WTC11 (cell line): Measurements from ENCODE around the gene PGGHG.

Experiments
- CREM ChIP-seq: sonication (generic); formaldehyde crosslinking; IDR thresholded peaks from 2 replicates; pipeline ENCODE4 v1.8.1; 2022; ENCODE audit warnings: mild to moderate bottlenecking, missing genetic modification reagents, moderate library complexity
- TEAD4 ChIP-seq: sonication (generic); formaldehyde crosslinking; IDR thresholded peaks from 2 replicates; pipeline ENCODE4 v1.8.0; 2022; ENCODE audit warnings: mild to moderate bottlenecking, missing genetic modification reagents
- ZNF416 ChIP-seq: fragments of 250-450 bp; sonication (Bioruptor Pico); IDR thresholded peaks from 2 replicates; pipeline ENCODE4 v1.9.0; 2021; ENCODE audit warnings: mild to moderate bottlenecking, inconsistent platforms
- TF ChIP-seq, protein P1 (sequence below): fragments of 200-600 bp; IDR thresholded peaks from 2 replicates; pipeline ENCODE4 v1.8.0; 2022; ENCODE audit warnings: antibody characterized with exemption

DNA sequence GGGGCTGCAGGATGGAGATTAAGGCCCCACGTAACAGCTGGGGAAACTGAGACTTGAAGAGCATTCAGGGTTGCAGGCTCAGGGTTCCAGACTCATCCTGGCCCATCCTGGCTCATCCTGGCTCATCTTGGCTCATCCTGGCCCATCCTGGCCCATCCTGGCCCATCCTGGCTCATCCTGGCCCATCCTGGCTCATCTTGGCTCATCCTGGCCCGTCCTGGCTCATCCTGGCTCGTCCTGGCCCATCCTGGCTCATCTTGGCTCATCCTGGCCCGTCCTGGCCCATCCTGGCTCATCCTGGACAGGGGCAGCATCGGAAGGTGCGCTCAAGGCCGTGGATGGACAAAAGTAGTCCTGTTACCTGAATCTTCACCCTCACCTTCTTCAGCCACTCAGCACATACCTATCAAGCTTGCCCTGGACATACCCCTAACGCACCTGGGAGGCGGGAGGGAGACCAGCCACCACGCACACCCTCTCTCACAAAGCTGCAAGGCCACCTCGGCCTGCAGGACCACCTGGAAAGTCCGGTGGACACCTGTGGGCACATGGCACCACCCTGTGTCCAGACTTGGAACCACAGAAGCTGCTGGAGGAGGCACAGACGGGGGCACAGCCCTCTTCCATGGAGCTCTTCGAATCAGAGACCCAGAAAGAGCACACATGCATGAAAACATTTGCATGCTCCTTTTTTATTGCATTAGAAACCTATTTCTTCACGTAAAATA, 31.0 kb upstream of the PGGHG start:
- no peak for TF ChIP-seq TEAD4 (CRISPR knock-in tag)
- TF ChIP-seq ZNF416: no peak
- TF ChIP-seq, protein P1, sequence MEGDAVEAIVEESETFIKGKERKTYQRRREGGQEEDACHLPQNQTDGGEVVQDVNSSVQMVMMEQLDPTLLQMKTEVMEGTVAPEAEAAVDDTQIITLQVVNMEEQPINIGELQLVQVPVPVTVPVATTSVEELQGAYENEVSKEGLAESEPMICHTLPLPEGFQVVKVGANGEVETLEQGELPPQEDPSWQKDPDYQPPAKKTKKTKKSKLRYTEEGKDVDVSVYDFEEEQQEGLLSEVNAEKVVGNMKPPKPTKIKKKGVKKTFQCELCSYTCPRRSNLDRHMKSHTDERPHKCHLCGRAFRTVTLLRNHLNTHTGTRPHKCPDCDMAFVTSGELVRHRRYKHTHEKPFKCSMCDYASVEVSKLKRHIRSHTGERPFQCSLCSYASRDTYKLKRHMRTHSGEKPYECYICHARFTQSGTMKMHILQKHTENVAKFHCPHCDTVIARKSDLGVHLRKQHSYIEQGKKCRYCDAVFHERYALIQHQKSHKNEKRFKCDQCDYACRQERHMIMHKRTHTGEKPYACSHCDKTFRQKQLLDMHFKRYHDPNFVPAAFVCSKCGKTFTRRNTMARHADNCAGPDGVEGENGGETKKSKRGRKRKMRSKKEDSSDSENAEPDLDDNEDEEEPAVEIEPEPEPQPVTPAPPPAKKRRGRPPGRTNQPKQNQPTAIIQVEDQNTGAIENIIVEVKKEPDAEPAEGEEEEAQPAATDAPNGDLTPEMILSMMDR: no peak
- no peak for TF ChIP-seq CREM (CRISPR knock-in tag)
